ENCODE data around the gene B9D2.

B9D2 gene

DNA sequence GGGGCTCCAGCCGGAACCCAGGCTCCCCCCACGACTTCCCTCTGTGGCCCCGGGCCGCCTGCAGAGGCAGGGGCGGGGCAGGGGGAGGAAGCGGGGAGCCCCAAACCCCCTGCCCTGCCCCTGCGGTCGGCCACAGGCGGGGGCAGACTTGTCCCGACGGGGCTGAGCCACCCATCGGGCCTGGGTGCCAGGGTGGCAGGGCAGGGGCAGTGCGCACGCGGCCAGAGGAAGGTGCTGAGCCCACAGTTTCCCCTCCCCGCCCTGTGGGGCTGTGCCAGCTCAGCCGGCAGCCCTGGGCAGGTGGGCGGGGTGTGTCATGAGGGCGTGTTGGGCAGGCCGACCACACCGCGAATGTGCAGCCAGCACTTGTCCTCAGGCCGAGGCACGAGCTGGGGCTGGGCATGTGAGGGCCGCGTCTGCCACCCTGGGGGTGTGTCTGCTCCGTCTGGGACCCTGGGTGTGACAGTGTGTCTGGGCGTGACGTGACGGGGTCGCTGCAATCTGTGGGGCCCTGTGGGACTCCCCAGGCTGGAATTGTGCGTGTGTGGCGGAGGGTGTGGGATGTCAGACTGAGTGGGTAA, 36.3 kb downstream of the B9D2 start:
- peak; percentile 82 for DNase-seq (ENCODE audit: low read depth)

DNA sequence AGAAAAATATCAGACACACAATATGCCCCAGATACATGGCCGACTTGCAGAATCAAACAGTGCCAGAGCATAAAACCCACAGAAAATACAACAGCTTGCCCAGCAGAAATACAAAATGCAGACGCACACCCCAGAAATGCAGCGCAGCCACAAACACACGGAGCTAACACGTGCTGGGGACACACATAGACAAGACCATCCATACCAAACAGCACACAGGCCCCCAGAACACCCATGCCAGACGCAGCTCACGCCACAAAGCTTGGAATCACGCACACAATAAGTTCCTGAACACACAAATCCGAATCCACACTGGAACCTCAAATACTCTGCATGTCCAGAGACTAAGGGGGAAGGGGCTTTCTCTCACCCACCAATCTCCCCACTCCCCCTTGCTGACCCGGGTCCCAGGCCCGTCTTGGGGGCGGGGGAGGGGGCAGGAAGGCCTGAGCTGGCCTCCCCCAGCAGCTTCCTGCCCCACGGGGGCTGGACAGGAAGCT, 36.8 kb downstream of the B9D2 start:
- no peak for DNase-seq (ENCODE audit: low read depth)

DNA sequence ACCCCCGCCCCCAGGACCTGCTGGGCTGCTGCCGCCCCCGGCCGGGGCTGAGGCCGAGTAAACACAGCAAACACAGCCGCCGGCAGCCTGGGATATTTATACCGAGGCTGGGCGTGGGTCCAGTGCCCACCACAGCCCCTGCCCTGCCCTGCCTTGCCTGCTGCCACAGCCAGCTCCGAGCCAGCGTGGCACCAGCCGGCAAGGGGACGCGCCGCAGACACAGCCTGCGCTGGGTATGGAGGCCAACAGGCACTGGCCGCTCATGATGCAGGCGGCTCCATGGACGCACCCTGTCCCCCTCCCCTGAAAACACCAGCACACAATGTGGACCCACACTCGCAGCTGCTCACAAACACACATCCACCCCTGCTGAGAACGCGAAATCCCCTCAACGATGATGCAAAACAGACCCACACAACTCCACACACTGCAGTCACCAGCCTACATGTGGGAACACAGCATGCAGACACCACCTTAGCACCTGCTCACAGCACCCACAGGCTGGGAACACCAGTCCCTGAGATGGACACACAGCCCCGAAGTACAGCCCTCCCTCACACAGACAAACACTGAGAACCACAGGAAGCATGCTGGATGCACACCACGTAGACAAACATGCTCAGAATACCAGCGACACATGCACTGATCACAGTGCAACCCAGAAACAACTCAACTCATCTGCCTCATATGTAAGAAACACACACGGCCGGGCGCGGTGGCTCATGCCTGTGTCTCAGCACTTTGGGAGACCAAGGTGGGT, 37.8 kb downstream of the B9D2 start:
- no peak for DNase-seq (ENCODE audit: low read depth)

DNA sequence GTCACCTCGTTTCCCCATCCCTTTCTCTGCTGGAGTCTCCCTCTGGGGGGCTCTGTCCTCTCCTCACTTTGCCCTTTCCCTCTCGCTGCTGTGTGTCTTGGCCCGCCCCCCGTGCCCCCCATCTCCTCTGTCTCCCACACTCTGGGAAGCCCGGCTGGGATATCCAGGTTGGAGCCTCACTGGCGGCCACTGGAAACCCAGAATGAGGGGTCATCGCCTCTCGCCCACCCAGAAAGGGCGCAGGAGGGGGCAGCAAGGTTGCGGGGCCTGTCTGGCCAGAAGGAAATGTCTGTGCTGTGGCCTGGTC, 38.4 kb downstream of the B9D2 start:
- DNase-seq (ENCODE audit: low read depth), result no peak

DNA sequence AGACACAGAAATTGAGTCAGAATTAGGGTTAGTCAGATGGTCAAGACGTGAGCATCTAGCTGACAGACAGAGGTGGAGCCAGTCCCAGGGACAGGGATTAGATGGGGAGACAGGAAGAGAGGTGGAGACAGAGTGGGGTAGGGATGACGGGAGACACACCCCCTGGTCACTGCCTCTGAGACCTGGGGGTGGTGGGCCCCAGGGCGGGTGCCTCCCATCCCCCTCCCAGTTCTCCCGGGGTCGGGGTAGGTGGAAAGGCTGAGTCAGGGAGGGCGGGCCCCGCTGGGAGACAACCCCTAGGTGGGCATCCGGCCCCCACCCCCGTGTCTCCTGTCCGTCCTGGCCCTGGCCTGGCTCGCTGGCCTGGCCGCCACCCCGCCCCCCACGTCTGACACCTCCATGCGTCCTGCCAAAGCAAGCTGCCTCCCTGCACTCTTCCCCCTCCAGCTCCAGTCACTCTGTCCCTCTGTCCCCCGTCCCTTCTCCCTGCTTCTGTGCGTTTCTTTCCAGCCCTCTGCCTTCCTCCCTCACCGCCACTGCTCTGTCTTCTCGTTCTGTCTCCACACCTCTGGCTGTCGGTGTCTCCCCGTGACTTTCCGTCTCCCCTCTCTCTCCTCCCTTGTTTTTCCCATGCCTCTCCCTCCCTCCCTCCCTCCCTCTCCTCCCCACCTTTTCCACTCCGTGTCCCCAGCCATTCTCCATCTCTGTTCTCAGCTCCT, 38.9 kb downstream of the B9D2 start:
- DNase-seq (ENCODE audit: low read depth), result no peak

DNA sequence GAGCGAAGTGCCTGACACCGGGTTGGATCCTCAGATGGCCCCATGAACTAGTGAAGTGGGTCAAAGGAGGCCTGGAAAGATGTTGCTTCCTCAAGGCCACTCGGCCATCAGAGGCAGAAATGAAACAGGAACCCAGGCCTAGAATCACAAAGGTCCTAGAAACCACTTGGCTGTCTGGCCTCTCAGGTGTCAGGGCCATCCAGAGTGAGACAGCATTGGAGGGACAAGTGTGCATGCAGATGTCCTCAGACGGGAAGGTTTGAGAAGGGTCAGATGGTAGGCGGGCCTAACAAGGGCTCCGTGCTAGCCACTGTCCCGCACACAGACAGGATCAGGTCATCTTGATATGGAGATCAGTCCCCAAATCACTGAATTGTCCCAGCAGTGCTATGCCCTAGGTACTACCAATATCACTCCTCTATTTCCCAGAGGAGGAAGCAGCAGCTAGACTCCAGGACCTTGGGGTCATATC, 39.7 kb downstream of the B9D2 start:
- no peak for DNase-seq (ENCODE audit: low read depth)

DNA sequence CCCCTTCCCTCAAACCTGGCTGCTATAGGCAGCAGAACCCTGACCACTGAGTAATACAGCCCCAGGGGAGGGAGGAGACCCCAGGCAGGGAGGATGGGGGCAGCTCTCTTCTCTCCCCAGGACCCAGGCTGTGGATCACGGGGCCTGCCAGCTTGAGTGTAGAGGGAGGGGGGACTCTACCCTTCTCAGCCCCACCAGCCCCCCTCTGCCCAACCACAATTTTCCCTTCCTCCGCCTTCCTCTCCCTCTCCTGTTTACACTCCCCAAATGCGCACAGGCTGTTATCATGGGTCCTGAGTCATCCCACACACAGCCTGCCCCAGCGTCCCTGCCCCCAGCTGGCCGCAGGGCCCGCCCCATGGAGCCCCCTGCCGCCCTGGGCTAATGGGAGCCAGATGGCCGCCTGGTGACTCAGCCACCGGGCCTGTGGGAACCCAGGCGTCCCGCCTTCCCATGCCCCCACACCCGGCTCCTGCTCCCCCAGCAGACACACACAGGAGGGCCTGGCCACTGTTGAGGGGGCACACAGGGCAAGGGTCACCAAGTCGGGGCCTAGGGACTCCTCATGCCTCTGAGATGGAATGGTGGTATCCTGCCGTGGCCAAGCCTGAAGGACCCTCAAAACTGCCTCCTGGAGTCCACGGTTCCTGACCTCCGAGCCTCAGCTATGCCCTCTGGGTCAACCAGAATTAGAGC, 40.4 kb downstream of the B9D2 start:
- no peak for DNase-seq (ENCODE audit: low read depth)

DNA sequence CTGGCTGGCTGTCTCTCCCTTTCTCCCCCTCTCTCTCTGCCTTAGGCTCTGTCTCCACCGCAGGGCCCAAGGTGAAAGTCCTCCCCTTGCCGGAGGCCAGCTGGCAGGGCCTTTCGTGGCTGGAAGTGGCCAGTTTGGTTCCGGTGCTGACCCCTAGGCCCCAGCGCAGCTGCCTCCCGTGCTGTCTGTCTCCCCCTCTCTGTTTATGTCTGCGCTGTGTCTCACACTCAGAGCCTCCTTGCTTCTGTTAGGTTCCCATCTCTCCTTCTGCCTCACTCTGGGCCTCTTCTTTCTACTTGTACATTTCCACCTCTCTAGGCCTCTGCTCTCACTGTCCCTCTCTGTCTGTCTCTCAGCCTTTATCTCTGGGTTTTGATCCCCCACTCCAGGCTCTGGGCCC, 40.9 kb downstream of the B9D2 start:
- no peak for DNase-seq (ENCODE audit: low read depth)

DNA sequence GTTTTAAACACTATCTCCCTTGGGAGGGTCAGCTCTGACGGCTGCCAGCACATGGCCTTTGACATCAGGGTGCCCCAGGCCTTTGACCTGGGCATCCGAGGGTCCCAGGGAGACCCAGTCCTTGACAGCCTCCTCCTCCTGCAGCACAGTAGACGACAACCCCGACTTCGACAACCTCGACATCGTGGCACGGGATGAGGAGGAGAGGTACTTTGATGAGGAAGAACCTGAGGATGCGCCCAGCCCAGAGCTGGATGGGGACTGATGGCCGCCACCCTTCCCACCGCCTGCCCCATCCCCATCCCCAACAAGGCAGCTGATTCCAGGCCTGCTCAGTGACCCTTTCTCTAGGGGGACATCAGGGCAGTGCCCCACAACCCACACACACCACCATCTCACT, 41.5 kb downstream of the B9D2 start:
- DNase-seq (ENCODE audit: low read depth), result no peak

DNA sequence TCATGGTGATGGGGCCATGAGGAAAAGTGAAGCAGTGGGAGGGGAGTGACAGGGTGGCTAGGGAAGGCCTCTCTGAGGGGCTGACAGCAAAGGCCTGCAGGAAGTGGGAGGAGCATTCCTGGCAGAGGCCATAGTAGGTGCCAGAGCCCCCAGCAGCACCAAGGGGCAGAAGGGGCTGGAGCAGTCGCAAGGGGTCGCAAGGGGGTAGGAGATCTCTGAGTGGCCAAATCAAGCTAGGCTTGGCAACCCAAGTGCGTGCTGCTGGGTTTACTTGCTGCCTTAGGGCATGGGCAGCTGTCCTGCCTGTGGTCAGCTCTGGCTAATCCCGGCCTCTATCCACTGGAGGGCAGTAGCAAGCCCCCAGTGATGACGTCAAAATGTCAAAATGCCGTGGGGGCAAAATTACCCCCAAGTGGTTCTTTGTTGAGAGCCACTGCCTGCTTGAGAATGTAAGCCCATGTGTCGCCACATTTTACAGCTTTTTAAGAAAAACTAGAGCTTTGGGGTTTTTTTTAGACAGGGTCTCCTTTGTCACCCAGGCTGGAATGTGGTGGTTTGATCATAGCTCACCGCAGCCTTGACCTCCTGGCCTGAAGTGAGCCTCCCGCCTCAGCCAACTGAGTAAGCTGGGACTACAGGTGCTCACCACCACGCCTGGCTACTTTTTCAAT, 42.2 kb downstream of the B9D2 start:
- DNase-seq (ENCODE audit: low read depth), result no peak

DNA sequence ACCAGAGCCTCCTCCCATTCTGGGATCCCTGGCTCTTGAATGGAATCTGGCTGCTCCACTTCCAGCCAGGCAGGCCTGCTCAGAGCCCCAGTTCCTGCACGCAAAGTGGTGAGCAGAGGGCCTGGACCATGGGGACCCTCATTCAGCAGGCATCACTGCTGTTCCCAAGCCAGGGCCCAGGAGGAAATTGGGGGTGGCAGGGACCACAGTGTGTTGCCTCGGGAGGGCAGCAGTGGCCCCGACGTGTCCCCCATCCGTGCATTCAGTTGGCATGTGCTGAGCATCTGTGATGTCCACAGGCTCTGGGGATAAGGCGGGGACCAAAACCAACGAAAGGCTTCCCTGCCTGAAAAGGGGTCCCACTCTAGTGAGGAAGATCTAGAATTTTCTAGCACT, 42.7 kb downstream of the B9D2 start:
- DNase-seq (ENCODE audit: low read depth), result no peak

DNA sequence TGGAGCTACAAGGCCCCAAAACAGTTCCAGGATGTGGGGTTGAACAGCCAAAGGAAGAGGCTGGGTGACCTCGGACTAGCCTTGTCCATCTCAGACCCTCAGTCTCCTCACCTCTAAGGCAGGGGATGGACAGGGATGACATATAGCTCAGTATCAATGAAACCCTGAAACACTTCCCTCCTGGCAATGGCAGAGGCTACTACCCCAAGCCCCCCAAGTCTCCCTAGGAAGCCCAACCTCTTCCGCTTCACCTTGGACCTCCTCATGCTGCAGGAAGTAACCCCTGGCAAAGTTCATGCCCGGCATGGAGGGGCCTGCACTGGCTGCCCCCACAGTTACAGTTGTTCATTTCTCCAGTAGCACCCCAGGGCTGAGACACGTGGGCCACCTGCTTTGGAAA, 43.4 kb downstream of the B9D2 start:
- DNase-seq (ENCODE audit: low read depth), result no peak

DNA sequence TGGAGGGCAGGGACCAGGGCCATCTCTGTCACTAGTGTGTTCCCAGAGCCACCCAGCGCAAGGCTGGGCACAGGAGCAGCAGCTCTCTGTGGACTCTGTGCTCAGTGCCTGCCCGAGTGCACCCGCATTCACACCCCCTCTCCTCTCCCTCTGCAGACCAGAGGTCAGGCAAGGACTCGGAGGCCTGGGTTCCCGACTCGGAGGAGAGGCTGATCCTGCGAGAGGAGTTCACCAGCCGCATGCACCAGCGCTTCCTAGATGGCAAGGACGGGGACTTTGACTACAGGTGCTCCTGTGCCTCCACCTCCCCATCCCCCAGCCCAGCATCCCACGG, 43.8 kb downstream of the B9D2 start:
- no peak for DNase-seq (ENCODE audit: low read depth)

DNA sequence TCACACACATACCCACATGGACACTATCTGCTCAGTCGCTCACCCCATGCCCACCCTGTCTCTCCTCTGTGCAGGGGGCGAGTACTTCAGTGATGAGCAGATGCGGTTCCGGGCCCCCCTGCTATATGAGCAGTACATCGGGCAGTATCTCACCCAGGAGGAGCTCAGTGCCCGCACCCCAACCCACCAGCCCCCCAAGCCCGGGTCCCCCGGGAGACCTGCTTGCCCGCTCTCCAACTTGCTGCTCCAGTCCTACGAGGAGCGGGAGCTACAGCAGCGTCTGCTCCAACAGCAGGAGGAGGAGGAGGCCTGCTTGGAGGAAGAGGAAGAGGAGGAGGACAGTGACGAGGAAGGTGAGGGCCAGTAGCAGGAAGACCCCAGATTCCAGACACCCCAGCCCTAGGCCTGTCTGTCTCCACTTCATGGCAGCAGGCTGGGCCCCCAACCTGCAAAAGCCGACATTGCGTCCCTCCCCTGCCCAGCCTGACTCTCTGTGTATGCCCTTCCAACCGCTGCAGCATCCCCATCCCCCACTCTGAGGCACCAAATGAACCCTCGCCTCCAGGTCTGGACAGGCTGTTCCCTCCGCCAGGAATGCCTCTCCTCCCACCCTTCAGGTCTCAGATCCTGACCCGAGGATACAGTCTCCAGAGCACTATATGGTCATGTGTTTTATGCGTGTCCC, 44.3 kb downstream of the B9D2 start:
- no peak for DNase-seq (ENCODE audit: low read depth)

DNA sequence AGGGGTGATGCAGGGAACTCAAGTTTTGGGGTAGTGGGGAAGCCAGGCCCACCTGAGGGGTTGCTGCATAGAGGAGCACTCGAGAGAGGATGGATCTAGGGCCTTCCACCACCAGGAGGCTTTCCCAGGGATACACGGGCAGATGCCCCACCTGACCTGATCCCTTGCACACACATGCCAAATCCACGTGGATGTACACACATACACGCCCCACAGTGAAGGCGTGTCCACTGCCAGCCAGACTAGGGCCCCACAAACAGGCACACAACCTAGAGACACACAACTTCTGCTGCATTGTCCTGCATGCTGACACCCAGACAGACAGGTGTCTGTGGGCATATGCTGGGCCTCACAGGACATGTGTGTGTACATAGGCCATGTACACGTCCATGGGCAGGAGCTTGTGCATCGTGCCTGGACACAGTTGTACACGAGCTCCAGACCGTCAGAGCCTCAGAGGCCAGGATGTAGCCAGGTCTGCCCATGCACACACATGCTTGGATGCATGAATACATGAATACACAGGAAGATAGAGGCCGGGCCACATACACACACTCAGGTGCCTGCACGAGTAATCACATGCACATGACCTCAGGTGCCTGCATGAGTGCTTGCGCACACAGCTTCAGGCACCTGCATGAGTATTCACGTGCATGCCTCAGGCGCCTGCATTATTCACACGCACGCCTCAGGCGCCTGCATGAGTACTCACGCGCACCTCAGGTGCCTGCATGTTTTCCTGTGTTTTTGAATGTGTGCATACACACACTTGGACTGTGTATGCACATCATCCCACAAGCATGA, 45.1 kb downstream of the B9D2 start:
- DNase-seq (ENCODE audit: low read depth), result no peak

DNA sequence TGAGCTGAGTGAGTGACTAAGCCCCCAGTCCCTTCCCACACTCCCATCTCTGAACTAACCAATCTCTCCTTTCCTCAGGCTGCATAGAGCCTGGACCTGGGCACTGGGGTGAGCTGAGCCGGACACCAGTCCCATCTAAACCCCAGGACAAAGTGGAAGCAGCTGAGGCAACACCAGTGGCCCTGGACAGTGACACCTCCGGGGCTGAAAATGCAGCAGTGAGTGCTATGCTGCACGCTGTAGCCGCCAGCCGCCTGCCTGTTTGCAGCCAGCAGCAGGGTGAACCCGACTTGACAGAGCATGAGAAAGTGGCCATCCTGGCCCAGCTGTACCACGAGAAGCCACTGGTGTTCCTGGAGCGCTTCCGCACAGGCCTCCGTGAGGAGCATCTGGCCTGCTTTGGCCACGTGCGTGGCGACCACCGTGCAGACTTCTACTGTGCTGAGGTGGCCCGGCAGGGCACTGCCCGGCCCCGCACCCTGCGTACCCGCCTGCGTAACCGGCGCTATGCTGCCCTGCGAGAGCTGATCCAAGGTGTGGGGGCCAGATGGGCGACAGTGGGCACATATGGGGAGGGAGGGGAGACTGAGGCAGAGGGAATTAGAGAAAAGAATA, 47.5 kb downstream of the B9D2 start:
- DNase-seq (ENCODE audit: low read depth), result no peak

DNA sequence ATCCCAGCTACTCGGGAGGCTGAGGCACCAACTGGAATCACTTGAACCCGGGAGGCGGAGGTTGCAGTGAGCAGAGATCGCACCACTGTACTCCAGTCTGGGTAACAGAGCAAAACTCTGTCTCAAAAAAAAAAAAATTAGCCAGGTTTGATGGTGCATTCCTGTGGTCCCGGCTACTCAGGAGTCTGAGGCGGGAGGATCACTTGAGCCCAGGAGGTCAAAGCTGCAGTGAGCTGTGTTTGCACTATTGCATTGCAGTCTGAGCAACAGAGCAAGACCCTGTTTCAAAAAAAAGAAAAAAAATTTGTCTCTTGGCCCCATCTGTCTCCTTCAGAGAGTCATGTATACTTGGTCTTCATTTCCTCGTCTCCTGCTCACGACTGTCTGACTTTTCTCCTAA, 52.3 kb downstream of the B9D2 start:
- DNase-seq (ENCODE audit: low read depth), result no peak

DNA sequence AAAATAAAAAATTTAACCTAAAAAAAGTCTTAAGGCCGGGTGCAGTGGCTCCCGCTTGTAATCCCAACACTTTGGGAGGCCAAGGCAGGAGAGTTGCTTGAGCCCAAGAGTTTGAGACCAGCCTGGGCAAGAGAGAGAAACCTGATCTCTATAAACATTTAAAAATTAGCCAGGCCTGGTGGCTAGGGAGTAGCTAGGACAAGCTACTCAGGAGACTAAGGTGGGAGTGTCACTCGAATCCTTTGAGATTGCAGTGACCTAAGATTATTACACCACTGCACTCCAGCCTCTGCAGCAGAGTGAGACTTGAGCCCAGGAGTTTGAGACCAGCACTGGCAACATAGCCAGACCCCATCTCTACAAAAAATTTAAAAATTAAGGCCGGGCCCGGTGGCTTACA, 52.9 kb downstream of the B9D2 start:
- DNase-seq (ENCODE audit: low read depth), result no peak

DNA sequence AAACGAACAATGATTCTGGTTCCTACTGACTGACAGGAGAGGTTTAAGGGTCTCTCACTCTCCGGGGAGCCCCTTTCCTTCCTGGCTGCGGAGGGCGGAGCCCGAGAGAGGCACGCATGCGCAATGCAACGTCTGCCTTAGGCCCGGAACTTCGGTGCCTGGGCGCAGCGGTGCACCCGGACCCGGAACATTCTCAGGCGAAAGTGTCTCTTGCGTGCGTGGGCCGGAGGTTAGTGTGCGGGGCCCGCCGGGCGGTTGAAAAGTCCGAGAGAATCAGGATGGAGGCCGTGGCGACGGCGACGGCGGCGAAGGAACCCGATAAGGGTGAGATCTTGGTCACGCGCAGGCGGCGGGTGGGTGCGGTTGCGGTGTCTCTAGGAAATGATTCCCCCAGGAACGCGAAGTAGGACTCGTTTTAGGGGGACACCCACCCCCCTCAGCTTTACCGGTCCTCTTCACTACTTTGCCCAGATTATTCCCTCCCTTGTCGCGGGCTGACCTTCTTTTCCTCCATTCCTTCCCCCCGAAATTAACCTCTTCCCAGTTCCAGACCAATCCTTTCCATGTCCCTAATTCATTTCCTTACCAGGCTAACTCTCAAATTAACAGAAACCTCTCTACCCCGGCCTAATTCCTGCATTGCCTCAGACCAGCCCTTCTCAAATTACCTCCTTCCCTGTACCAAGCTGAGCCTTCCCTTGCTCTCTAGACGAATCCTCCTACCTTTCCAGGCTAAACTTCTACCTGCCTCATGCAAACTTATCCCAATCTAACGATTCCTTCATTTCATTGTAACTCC, 53.7 kb downstream of the B9D2 start, which contains the start of gene CCDC97:
TSS of gene CCDC97 (plus strand) at position 140 of the 799 bp plus-strand sequence. CDS start at position 279, 139 bp downstream.
- peak; percentile 82 for DNase-seq (ENCODE audit: low read depth)
